WTC11 (cell line): Measurements from ENCODE around the gene RRBP1. TPM values are rescaled to one million over a fixed set of nuclear protein-coding genes. Genes with fewer than 3 reads are reported as not detected.

Source experiments
- ATAC-seq: fragments of 200-7000 bp; cut with Tn5 transposase; 2 replicates; pipeline ENCODE4 v1.10.0; 2021; ENCODE audit warnings: mild to moderate bottlenecking, moderate library complexity
- CTCF ChIA-PET: fragments of 300-600 bp; sonication (Branson Sonifier 250); formaldehyde crosslinking; loops from one replicate; lab custom pipeline; 2021; ENCODE audit warnings: antibody characterized with exemption; lab: Charles Lee
- POLR2A ChIA-PET: fragments of 350-600 bp; sonication (Branson Sonifier 250); formaldehyde crosslinking; loops from one replicate; lab custom pipeline; 2021; ENCODE audit warnings: antibody characterized with exemption; lab: Charles Lee
- DNase-seq: peaks from one replicate; pipeline ENCODE4 v3.0.0; 2021; ENCODE audit warnings: low spot score
- H3K27ac Mint-ChIP-seq: 2 replicates; pipeline ENCODE4 v1.8.0; 2021; ENCODE audit warnings: mixed read lengths
- H3K27me3 Mint-ChIP-seq: 2 replicates; pipeline ENCODE4 v1.8.0; 2021; ENCODE audit warnings: low read depth, mild to moderate bottlenecking, moderate library complexity, mixed read lengths
- H3K36me3 Mint-ChIP-seq: 2 replicates; pipeline ENCODE4 v1.8.0; 2021; ENCODE audit warnings: mixed read lengths
- H3K4me1 Mint-ChIP-seq: 2 replicates; pipeline ENCODE4 v1.8.0; 2022; ENCODE audit warnings: mixed read lengths
- H3K4me3 Mint-ChIP-seq: 2 replicates; pipeline ENCODE4 v1.8.0; 2021; ENCODE audit warnings: mild to moderate bottlenecking, moderate library complexity, mixed read lengths
- H3K9me3 Mint-ChIP-seq: 2 replicates; pipeline ENCODE4 v1.8.0; 2021; ENCODE audit warnings: mixed read lengths
- CBFB ChIP-seq: sonication (generic); formaldehyde crosslinking; IDR thresholded peaks from 2 replicates; pipeline ENCODE4 v1.8.1; 2022; ENCODE audit warnings: mild to moderate bottlenecking, low read depth, missing genetic modification reagents
- FOXJ3 ChIP-seq: sonication (generic); formaldehyde crosslinking; IDR thresholded peaks from 2 replicates; pipeline ENCODE4 v1.9.0; 2021; ENCODE audit warnings: missing genetic modification reagents, mild to moderate bottlenecking, borderline replicate concordance
- GRHL2 ChIP-seq: fragments of 250-450 bp; sonication (Bioruptor Pico); IDR thresholded peaks from 2 replicates; pipeline ENCODE4 v1.8.0; 2022; ENCODE audit warnings: mild to moderate bottlenecking, moderate library complexity; ENCODE audit not compliant: insufficient replicate concordance, severe bottlenecking
- JAZF1 ChIP-seq: fragments of 250-450 bp; sonication (Bioruptor Pico); IDR thresholded peaks from 2 replicates; pipeline ENCODE4 v1.9.0; 2021; ENCODE audit warnings: moderate library complexity, mild to moderate bottlenecking, inconsistent platforms
- MXD4 ChIP-seq: fragments of 250-450 bp; sonication (Bioruptor Pico); IDR thresholded peaks from 2 replicates; pipeline ENCODE4 v1.8.0; 2021; ENCODE audit warnings: mild to moderate bottlenecking, moderate library complexity, borderline replicate concordance
- NFYB ChIP-seq: sonication (generic); formaldehyde crosslinking; conservative IDR thresholded peaks from 2 replicates; pipeline ENCODE4 v1.8.0; 2022; ENCODE audit warnings: low read depth, missing genetic modification reagents
- RELA ChIP-seq: sonication (generic); formaldehyde crosslinking; IDR thresholded peaks from 2 replicates; pipeline ENCODE4 v1.8.1; 2022; ENCODE audit warnings: missing genetic modification reagents, mild to moderate bottlenecking, borderline replicate concordance
- SMAD4 ChIP-seq: sonication (generic); formaldehyde crosslinking; IDR thresholded peaks from 2 replicates; pipeline ENCODE4 v1.8.0; 2022; ENCODE audit warnings: mild to moderate bottlenecking, missing genetic modification reagents
- ZNF219 ChIP-seq: sonication (generic); formaldehyde crosslinking; IDR thresholded peaks from 2 replicates; pipeline ENCODE4 v1.8.0; 2023; ENCODE audit warnings: missing genetic modification reagents, mild to moderate bottlenecking, borderline replicate concordance
- ZNF232 ChIP-seq: sonication (generic); formaldehyde crosslinking; IDR thresholded peaks from 2 replicates; pipeline ENCODE4 v1.8.0; 2022; ENCODE audit warnings: mild to moderate bottlenecking, missing genetic modification reagents
- ZNF416 ChIP-seq: fragments of 250-450 bp; sonication (Bioruptor Pico); IDR thresholded peaks from 2 replicates; pipeline ENCODE4 v1.9.0; 2021; ENCODE audit warnings: mild to moderate bottlenecking, inconsistent platforms
- total RNA-seq: library from RNA; stranded (reverse); gene quantifications from 3 replicates; pipeline ENCODE4 v1.2.3, GENCODE V29; 2021
- TF ChIP-seq, protein P1 (sequence below): sonication (generic); formaldehyde crosslinking; IDR thresholded peaks from 2 replicates; pipeline ENCODE4 v1.8.0; 2022; ENCODE audit warnings: missing genetic modification reagents
- TF ChIP-seq, protein P2 (sequence below): fragments of 250-450 bp; sonication (Bioruptor Pico); IDR thresholded peaks from 2 replicates; pipeline ENCODE4 v2.1.2; 2022; ENCODE audit warnings: mild to moderate bottlenecking, moderate library complexity
- TF ChIP-seq, protein P3 (sequence below): sonication (generic); formaldehyde crosslinking; IDR thresholded peaks from 2 replicates; pipeline ENCODE4 v1.8.1; 2022; ENCODE audit warnings: mild to moderate bottlenecking, missing genetic modification reagents, moderate library complexity, borderline replicate concordance
- TF ChIP-seq, protein P4 (sequence below): fragments of 250-450 bp; sonication (Bioruptor Pico); IDR thresholded peaks from 2 replicates; pipeline ENCODE4 v1.9.0; 2021; ENCODE audit warnings: mild to moderate bottlenecking
- TF ChIP-seq, protein P5 (sequence below): sonication (generic); formaldehyde crosslinking; IDR thresholded peaks from 2 replicates; pipeline ENCODE4 v1.8.0; 2023; ENCODE audit warnings: missing genetic modification reagents
- TF ChIP-seq, protein P6 (sequence below): sonication (generic); formaldehyde crosslinking; IDR thresholded peaks from 2 replicates; pipeline ENCODE4 v1.8.1; 2023; ENCODE audit warnings: mild to moderate bottlenecking, missing genetic modification reagents

Gene RRBP1
- total RNA-seq, 1 experiment from 2014 or later = 171 TPM

DNA sequence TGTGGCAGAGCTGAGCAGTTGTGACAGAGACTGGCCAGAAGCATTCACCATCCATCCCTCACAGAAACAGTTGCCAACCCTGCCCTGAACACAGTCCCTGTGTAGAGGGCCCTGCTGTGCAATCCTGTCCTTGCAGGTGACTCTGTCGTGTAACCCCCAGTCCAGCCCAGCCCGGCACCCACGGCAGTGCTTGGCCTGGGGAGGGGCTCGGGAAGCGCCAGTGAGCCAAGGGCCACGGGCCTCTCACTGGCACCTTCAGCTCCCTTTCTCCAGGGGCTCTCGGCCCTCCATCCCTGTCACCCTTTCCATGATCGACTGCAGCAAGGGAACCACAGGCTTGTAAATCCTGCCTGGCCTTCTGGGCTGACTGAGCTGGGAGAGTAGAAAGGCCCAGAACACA is 53.0 kb downstream of the RRBP1 start (continued):
- TF ChIP-seq, protein P1, sequence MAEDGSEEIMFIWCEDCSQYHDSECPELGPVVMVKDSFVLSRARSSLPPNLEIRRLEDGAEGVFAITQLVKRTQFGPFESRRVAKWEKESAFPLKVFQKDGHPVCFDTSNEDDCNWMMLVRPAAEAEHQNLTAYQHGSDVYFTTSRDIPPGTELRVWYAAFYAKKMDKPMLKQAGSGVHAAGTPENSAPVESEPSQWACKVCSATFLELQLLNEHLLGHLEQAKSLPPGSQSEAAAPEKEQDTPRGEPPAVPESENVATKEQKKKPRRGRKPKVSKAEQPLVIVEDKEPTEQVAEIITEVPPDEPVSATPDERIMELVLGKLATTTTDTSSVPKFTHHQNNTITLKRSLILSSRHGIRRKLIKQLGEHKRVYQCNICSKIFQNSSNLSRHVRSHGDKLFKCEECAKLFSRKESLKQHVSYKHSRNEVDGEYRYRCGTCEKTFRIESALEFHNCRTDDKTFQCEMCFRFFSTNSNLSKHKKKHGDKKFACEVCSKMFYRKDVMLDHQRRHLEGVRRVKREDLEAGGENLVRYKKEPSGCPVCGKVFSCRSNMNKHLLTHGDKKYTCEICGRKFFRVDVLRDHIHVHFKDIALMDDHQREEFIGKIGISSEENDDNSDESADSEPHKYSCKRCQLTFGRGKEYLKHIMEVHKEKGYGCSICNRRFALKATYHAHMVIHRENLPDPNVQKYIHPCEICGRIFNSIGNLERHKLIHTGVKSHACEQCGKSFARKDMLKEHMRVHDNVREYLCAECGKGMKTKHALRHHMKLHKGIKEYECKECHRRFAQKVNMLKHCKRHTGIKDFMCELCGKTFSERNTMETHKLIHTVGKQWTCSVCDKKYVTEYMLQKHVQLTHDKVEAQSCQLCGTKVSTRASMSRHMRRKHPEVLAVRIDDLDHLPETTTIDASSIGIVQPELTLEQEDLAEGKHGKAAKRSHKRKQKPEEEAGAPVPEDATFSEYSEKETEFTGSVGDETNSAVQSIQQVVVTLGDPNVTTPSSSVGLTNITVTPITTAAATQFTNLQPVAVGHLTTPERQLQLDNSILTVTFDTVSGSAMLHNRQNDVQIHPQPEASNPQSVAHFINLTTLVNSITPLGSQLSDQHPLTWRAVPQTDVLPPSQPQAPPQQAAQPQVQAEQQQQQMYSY = no peak
- TF ChIP-seq ZNF416 (CRISPR knock-in tag) (no peak), JAZF1 (no peak), SMAD4 (CRISPR knock-in tag) (no peak), RELA (no peak), CBFB (CRISPR knock-in tag) (no peak), NFYB (CRISPR knock-in tag) (no peak), FOXJ3 (CRISPR knock-in tag) (no peak), GRHL2 (CRISPR knock-in tag) (no peak), ZNF219 (CRISPR knock-in tag) (no peak)
- TF ChIP-seq, protein P2, sequence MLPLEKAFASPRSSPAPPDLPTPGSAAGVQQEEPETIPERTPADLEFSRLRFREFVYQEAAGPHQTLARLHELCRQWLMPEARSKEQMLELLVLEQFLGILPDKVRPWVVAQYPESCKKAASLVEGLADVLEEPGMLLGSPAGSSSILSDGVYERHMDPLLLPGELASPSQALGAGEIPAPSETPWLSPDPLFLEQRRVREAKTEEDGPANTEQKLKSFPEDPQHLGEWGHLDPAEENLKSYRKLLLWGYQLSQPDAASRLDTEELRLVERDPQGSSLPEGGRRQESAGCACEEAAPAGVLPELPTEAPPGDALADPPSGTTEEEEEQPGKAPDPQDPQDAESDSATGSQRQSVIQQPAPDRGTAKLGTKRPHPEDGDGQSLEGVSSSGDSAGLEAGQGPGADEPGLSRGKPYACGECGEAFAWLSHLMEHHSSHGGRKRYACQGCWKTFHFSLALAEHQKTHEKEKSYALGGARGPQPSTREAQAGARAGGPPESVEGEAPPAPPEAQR (CRISPR knock-in tag) = no peak
- TF ChIP-seq, protein P3, sequence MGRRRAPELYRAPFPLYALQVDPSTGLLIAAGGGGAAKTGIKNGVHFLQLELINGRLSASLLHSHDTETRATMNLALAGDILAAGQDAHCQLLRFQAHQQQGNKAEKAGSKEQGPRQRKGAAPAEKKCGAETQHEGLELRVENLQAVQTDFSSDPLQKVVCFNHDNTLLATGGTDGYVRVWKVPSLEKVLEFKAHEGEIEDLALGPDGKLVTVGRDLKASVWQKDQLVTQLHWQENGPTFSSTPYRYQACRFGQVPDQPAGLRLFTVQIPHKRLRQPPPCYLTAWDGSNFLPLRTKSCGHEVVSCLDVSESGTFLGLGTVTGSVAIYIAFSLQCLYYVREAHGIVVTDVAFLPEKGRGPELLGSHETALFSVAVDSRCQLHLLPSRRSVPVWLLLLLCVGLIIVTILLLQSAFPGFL = no peak
- TF ChIP-seq, protein P4, sequence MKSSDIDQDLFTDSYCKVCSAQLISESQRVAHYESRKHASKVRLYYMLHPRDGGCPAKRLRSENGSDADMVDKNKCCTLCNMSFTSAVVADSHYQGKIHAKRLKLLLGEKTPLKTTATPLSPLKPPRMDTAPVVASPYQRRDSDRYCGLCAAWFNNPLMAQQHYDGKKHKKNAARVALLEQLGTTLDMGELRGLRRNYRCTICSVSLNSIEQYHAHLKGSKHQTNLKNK (CRISPR knock-in tag) = no peak
- TF ChIP-seq, protein P5, sequence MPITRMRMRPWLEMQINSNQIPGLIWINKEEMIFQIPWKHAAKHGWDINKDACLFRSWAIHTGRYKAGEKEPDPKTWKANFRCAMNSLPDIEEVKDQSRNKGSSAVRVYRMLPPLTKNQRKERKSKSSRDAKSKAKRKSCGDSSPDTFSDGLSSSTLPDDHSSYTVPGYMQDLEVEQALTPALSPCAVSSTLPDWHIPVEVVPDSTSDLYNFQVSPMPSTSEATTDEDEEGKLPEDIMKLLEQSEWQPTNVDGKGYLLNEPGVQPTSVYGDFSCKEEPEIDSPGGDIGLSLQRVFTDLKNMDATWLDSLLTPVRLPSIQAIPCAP (CRISPR knock-in tag) = no peak
- TF ChIP-seq, protein P6, sequence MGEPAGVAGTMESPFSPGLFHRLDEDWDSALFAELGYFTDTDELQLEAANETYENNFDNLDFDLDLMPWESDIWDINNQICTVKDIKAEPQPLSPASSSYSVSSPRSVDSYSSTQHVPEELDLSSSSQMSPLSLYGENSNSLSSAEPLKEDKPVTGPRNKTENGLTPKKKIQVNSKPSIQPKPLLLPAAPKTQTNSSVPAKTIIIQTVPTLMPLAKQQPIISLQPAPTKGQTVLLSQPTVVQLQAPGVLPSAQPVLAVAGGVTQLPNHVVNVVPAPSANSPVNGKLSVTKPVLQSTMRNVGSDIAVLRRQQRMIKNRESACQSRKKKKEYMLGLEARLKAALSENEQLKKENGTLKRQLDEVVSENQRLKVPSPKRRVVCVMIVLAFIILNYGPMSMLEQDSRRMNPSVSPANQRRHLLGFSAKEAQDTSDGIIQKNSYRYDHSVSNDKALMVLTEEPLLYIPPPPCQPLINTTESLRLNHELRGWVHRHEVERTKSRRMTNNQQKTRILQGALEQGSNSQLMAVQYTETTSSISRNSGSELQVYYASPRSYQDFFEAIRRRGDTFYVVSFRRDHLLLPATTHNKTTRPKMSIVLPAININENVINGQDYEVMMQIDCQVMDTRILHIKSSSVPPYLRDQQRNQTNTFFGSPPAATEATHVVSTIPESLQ (CRISPR knock-in tag) = no peak

DNA sequence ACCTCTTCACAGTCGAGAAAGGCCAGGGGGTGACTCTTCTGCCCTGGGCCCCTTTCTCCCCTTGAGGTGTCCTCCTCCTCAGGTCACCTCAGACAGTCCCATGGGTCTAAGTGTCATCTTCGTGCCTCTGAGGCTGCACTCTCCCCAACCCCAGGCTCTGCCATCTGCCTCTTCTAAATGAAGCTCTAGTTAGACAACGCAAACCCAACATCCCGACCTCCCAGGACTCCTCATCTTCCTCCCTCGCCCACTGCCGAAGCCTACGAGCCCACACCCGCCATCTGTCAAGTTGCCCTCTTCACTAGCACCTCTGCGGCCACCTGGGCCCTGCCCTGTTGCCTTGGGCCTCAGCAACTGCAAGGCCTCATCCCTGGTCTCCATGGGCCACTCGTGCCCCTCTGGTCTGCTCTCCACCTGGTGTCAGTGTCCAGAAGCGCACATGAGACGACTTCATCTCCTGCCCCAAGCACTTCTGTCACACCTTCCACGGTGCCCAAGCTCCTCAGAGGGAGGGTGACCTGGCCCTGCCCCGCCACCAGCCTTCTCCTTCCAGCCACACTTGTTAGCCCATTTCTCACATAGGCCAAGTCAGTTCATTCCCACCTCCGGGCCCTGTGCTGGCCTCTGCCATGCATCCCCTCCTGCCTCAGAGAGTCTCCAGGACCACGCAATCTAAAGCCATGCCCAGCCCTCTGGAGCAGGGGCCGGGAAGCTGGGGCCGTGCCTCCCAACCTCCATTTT is 53.8 kb downstream of the RRBP1 start:
- Mint-ChIP-seq H3K4me1 (no peaks in the 10 kb centered on the region), H3K4me3 (no peak overlapping the region), H3K9me3 (no peaks in the 10 kb centered on the region), H3K27me3 (no peaks in the 10 kb centered on the region), H3K27ac (peak overlapping the region; percentile 8; the same call in 1 of the 2 replicates), H3K36me3 (peaks cover 55% of the 10 kb centered on the region)
- ATAC-seq = no peak; the same call in 1 of the 2 replicates
- CTCF ChIA-PET = interaction anchor here (1.0 to 1.1 kb wide), 3 partner anchors 8 to 18 kb away, joined by 3 read pairs; no protein-coding TSS in a partner anchor
- POLR2A ChIA-PET = interaction anchor here (1.0 kb wide), 1 partner anchor 242 kb away, joined by 3 read pairs; no protein-coding TSS in a partner anchor
- TF ChIP-seq SMAD4 (CRISPR knock-in tag) (no peak), GRHL2 (CRISPR knock-in tag) (no peak), JAZF1 (no peak), ZNF232 (CRISPR knock-in tag) (no peak), MXD4 (CRISPR knock-in tag) (no peak)
- TF ChIP-seq, protein P1 = no peak
- TF ChIP-seq, all 79 proteins: peak for 0
- DNase-seq = no peak
